ENCODE data around the gene RMP24.

The RMP24 gene

DNA sequence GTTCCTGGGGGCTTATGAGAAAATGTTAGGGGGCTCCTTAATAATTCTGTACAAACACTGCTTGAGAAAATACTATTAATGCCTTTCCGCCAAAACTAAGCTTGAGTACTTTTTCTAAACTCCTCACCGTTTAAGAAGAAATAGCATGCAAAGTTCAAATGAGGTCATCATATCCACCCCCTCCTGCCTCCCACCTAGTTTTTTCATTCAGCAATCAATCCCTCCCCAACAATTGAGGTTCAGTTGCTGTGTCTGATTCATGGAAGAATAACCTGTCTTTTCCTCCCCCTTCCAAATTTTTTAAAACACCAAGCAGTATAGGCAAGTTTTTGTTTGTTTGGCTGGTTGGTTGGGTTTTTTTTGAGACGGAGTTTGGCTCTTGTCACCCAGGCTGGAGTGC is 24.4 kb upstream of the RMP24 start:
- TF ChIP-seq, protein P1, sequence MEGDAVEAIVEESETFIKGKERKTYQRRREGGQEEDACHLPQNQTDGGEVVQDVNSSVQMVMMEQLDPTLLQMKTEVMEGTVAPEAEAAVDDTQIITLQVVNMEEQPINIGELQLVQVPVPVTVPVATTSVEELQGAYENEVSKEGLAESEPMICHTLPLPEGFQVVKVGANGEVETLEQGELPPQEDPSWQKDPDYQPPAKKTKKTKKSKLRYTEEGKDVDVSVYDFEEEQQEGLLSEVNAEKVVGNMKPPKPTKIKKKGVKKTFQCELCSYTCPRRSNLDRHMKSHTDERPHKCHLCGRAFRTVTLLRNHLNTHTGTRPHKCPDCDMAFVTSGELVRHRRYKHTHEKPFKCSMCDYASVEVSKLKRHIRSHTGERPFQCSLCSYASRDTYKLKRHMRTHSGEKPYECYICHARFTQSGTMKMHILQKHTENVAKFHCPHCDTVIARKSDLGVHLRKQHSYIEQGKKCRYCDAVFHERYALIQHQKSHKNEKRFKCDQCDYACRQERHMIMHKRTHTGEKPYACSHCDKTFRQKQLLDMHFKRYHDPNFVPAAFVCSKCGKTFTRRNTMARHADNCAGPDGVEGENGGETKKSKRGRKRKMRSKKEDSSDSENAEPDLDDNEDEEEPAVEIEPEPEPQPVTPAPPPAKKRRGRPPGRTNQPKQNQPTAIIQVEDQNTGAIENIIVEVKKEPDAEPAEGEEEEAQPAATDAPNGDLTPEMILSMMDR (IDR thresholded peaks at IDR 0.05; ENCODE audit: low read depth, low read length) = no peak
- DNase-seq (ENCODE audit: extremely low read depth, low read depth) = no peak

DNA sequence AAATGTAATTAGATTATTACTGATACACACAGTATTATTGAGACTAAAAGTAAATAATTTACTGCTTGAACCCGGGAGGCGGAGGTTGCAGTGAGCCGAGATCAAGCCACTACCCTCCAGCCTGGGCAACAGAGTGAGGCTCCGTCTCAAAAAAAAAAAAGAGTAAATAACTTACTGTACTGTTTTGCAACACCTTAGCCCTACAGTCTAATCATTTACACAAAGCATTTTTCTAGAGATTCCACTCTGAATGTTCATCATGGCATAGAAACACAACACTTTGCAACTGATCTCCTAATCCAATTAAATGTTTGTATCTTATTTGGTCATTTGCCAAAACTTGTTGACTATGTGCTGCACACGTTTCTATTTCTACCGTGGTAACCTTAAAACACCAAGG is 23.4 kb upstream of the RMP24 start:
- no peak for DNase-seq (ENCODE audit: extremely low read depth, low read depth)
- TF ChIP-seq, protein P1 (IDR thresholded peaks at IDR 0.05; ENCODE audit: low read depth, low read length) = no peak

DNA sequence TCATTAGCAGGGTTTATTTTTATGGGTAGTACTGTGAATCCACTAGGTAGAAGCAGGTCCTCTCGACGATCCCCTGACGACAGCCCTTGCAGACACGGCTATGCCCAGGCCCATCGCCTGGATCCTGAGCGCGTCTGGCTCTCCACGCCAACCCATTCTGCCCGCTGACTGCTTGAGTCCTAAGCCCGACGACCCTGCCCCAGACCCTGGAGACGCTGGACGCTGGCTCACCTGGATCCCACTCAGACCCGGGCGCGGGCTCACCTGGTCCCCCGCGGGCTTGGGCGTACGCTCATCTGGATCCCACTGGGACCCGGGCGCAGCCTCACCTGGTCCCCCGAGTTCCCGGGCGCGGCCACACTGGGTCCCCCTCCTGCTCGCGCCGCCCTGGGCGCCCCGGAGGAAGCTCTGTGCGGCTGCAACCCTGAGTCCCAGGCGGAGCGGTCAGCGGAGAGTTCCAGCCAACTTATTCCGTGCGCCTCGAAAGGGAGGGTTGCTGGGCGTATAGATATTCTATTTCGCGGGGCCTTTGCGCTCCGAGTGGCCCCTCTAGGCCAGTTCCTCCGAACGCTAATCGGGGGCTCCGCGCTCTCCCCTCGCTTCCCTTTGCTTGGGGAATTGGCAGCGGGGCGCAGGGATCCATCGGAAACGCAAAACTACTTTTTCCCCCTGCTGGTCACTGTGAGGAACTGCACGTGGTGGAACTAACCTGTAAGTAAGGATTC is 22.4 kb upstream of the RMP24 start:
- DNase-seq (ENCODE audit: extremely low read depth, low read depth) = peak; percentile 34
- TF ChIP-seq, protein P1 (IDR thresholded peaks at IDR 0.05; ENCODE audit: low read depth, low read length) = peak; percentile 93

DNA sequence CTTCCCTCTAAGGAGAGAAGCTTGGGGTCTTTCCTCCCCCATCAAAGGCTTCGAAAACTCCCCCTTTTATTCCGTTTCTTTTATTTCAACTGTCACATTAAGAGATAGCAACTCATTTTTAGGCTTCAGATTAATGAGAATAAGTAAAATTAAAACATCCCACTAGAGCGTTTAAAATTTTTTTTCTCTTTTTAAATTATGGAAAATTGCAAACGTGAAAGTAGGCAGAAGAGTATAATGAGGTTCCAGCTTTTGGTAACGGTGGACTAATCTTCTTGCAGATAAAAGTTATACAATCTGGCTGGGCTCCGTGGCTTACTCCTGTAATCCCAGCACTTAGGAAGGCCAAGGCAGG is 21.9 kb upstream of the RMP24 start:
- no peak for DNase-seq (ENCODE audit: extremely low read depth, low read depth)
- TF ChIP-seq, protein P1 (IDR thresholded peaks at IDR 0.05; ENCODE audit: low read depth, low read length) = no peak

DNA sequence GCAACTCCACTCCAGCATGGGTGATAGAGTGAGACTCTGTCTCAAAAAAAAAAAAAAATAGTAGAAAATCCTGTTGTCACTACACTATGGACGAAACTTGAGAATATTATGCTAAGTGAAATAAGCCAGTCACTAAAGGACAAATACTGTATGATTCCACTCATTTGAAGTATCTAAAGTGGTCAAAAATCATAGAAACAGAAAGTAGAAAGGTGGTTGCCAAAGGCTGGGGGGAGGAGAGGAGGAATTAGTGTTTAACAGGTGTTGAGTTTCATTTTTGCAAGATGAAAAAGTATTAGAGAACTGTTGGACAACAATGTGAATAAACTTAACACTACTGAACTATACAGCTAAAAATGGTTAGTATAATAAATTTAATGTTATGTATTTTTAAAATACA is 18.8 kb upstream of the RMP24 start:
- no peak for DNase-seq (ENCODE audit: extremely low read depth, low read depth)
- TF ChIP-seq, protein P1 (IDR thresholded peaks at IDR 0.05; ENCODE audit: low read depth, low read length) = no peak

DNA sequence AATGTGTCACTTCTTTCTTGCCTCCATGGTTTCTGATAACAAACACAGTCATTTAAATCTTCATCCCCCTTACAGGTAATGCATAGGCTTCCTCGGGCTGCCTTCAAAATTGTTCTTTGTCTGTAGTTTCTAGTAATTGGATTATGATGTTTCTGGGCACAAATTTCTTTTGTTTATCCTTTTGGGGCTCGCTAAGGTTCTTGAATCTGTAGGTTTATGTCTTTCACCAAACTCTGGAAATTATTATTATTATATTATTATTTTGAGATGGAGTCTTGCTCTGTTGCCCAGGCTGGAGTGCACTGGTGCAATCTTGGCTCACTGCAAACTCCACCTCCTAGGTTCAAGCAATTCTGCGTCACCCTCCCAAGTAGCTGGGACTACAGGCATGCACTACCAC is 16.3 kb upstream of the RMP24 start:
- DNase-seq (ENCODE audit: extremely low read depth, low read depth) = no peak
- TF ChIP-seq, protein P1 (IDR thresholded peaks at IDR 0.05; ENCODE audit: low read depth, low read length) = no peak

DNA sequence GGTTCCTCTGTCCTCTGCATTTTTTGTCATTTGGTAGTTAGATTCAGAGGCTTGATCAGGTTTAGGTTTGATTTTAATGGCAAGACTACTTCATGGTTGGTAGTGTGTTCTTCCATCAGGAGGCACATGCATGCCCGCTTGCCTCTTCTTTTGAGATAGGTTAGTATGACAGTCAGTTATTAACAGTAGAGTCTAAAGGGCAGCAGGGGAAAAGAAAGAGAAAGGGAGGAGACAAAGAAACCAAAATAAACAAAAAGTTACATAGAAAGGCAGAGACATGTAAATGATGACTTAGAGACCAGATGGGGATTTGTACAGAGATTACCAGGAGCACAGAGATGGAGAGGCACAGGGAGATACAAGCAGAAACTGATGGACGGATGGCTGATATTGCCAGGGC is 10.2 kb upstream of the RMP24 start:
- TF ChIP-seq, protein P1 (IDR thresholded peaks at IDR 0.05; ENCODE audit: low read depth, low read length) = no peak
- DNase-seq (ENCODE audit: extremely low read depth, low read depth) = no peak
